Neural crest cell (in vitro differentiated cells): ENCODE results near the gene SST. TPM values are rescaled to one million over a fixed set of nuclear protein-coding genes. Genes with fewer than 3 reads are reported as not detected.

Experiments
- DNase-seq: peaks from one replicate; pipeline ENCODE4 v3.0.0; 2021; ENCODE audit warnings: low read depth, mixed read lengths, low spot score
- H3K27ac Mint-ChIP-seq: one replicate; pipeline ENCODE4 v1.8.0; 2021; ENCODE audit warnings: mild to moderate bottlenecking, mixed read lengths; ENCODE audit not compliant: unreplicated experiment
- H3K27me3 Mint-ChIP-seq: 2 replicates; pipeline ENCODE4 v1.8.0; 2021; ENCODE audit warnings: low read depth, mild to moderate bottlenecking, mixed read lengths
- H3K36me3 Mint-ChIP-seq: 2 replicates; pipeline ENCODE4 v1.8.0; 2021; ENCODE audit warnings: low read depth, mild to moderate bottlenecking, mixed read lengths
- H3K4me1 Mint-ChIP-seq: 2 replicates; pipeline ENCODE4 v1.8.0; 2021; ENCODE audit warnings: mixed read lengths
- H3K4me3 Mint-ChIP-seq: one replicate; pipeline ENCODE4 v1.8.0; 2021; ENCODE audit warnings: mild to moderate bottlenecking, mixed read lengths
- H3K9me3 Mint-ChIP-seq: 2 replicates; pipeline ENCODE4 v1.8.0; 2021; ENCODE audit warnings: mixed read lengths
- CTCF ChIP-seq: fragments of 200-600 bp; sonication (generic); conservative IDR thresholded peaks from 2 replicates; pipeline ENCODE4 v1.5.0; 2021; ENCODE audit warnings: antibody characterized with exemption, mild to moderate bottlenecking
- total RNA-seq: library from RNA; stranded (reverse); gene quantifications from 2 replicates; pipeline ENCODE4 v1.2.1, GENCODE V29; 2021

SST gene
- total RNA-seq, 1 donor from 2014 or later: 4.5 TPM

- Mint-ChIP-seq H3K27ac (no peak overlapping the region), H3K4me3 (no peak overlapping the region), H3K36me3 (no peaks in the 10 kb centered on the region), H3K27me3 (peaks cover 7% of the 10 kb centered on the region), H3K4me1 (no peaks in the 10 kb centered on the region), H3K9me3 (no peaks in the 10 kb centered on the region)
- no peak for DNase-seq
- TF ChIP-seq CTCF: no peak
Observed at GRCh38 chr3:187700249-187700648, 30.1 kb upstream of the SST start.

- Mint-ChIP-seq H3K4me3 (no peak overlapping the region), H3K9me3 (peaks cover 6% of the 10 kb centered on the region), H3K27me3 (peaks cover 7% of the 10 kb centered on the region), H3K36me3 (no peaks in the 10 kb centered on the region), H3K4me1 (no peaks in the 10 kb centered on the region), H3K27ac (no peak overlapping the region)
- no peak for TF ChIP-seq CTCF
- DNase-seq: no peak
Observed at GRCh38 chr3:187698499-187699399, 28.6 kb upstream of the SST start.

- TF ChIP-seq CTCF: no peak
- no peak overlapping the region for H3K4me3 Mint-ChIP-seq
- peaks cover 6% of the 10 kb centered on the region for H3K9me3 Mint-ChIP-seq
- no peaks in the 10 kb centered on the region for H3K36me3 Mint-ChIP-seq
- H3K27me3 Mint-ChIP-seq: peaks cover 9% of the 10 kb centered on the region
- no peak overlapping the region for H3K27ac Mint-ChIP-seq
- H3K4me1 Mint-ChIP-seq: no peaks in the 10 kb centered on the region
- DNase-seq: no peak
Observed at GRCh38 chr3:187696021-187696420, 25.8 kb upstream of the SST start.

GRCh38 chr3:187695449-187695848 lies 25.3 kb upstream of the SST start:
- H3K27ac Mint-ChIP-seq: no peak overlapping the region
- peaks cover 6% of the 10 kb centered on the region for H3K9me3 Mint-ChIP-seq
- peaks cover 11% of the 10 kb centered on the region for H3K27me3 Mint-ChIP-seq
- no peak for DNase-seq
- no peaks in the 10 kb centered on the region for H3K36me3 Mint-ChIP-seq
- no peak overlapping the region for H3K4me3 Mint-ChIP-seq
- TF ChIP-seq CTCF: no peak
- no peaks in the 10 kb centered on the region for H3K4me1 Mint-ChIP-seq

- Mint-ChIP-seq H3K27me3 (peaks cover 14% of the 10 kb centered on the region), H3K4me3 (no peak overlapping the region), H3K4me1 (no peaks in the 10 kb centered on the region), H3K27ac (no peak overlapping the region), H3K36me3 (no peaks in the 10 kb centered on the region), H3K9me3 (peaks cover 6% of the 10 kb centered on the region)
- no peak for DNase-seq
- no peak for TF ChIP-seq CTCF
Observed at GRCh38 chr3:187694801-187695200, 24.6 kb upstream of the SST start.
